HUES6 (cell line): ENCODE data around the gene CAPN1.

ENCODE experiments used
- H3K27ac ChIP-seq: 2 replicates; pipeline ENCODE4 v1.7.0; 2013; ENCODE audit warnings: low read depth, mild to moderate bottlenecking, low read length, inconsistent platforms
- H3K27me3 ChIP-seq: 2 replicates; pipeline ENCODE4 v1.6.1; 2013; ENCODE audit warnings: low read length; ENCODE audit not compliant: control insufficient read depth, insufficient read depth
- H3K36me3 ChIP-seq: 2 replicates; pipeline ENCODE4 v1.6.1; 2013; ENCODE audit warnings: low read length; ENCODE audit not compliant: control insufficient read depth, insufficient read depth
- H3K4me1 ChIP-seq: 2 replicates; pipeline ENCODE4 v1.6.1; 2013; ENCODE audit warnings: low read length; ENCODE audit not compliant: control insufficient read depth, insufficient read depth
- H3K4me3 ChIP-seq: 2 replicates; pipeline ENCODE4 v1.5.1; 2013; ENCODE audit warnings: low read depth, low read length
- H3K9ac ChIP-seq: one replicate; pipeline ENCODE4 v1.6.1; 2013; ENCODE audit warnings: mild to moderate bottlenecking, low read length
- H3K9me3 ChIP-seq: 2 replicates; pipeline ENCODE4 v1.6.1; 2013; ENCODE audit warnings: low read depth, low read length; ENCODE audit not compliant: control insufficient read depth, insufficient read depth

CAPN1 gene

DNA sequence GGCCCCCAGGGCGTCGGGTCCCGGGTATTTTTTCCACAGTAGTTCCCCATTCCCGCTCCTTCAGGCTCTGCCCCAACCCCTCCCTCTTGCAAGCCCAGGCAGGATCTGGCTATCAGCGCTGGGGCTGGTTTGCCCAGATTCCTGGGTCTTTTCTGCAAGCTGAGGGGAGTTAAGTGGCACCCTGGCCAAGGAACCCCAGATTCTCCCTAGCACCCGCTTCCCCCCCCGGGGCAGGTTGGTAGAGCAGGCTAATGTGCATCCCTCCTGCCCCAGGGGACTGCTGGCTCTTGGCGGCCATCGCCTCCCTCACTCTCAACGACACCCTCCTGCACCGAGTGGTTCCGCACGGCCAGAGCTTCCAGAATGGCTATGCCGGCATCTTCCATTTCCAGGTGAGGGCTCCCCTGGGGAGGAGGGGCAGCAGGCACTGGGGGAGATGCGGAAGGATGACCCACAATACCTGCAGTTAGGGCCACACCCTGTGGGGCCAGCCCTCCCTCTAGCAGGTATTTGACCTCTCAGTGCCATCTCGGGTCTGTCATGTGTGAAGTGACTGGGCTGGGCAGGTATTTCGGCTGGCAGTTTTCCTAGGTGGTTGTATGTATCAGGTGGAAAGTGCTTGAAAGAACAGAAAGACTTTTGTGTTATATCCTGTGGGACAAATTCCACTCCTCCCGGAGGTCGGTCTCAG lies 1.6 kb downstream of the CAPN1 start:
- Histone ChIP-seq H3K27ac (no peak overlapping the region), H3K36me3 (peaks cover 28% of the 10 kb centered on the region), H3K27me3 (no peaks in the 10 kb centered on the region), H3K9me3 (no peaks in the 10 kb centered on the region), H3K9ac (peak overlapping the region; percentile 76), H3K4me1 (peaks cover 44% of the 10 kb centered on the region), H3K4me3 (peak overlapping the region; percentile 99)

DNA sequence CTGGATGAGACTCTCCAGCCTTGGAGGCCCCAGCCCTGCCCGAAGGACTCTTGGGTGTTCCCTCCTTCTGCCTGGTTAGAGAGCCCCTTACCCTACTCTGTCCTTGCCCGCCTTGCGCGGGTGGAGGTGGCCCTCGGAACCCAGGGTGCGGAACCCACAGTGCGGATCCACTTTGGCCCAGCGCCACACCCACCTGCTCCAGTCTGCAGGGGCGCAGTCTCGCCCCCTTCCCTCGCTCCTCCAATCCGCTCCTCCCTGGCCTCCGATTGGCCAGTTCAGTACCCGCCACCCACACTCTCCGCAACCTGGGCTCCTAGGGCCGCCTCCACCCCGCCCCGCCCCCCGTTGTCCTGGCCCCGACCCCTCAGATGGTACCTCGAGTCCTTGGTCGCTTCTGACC lies 2.4 kb downstream of the CAPN1 start:
- Histone ChIP-seq H3K9me3 (no peaks in the 10 kb centered on the region), H3K9ac (no peak overlapping the region), H3K4me1 (peaks cover 44% of the 10 kb centered on the region), H3K36me3 (peaks cover 36% of the 10 kb centered on the region), H3K4me3 (peak overlapping the region; percentile 99), H3K27ac (no peak overlapping the region), H3K27me3 (no peaks in the 10 kb centered on the region)

DNA sequence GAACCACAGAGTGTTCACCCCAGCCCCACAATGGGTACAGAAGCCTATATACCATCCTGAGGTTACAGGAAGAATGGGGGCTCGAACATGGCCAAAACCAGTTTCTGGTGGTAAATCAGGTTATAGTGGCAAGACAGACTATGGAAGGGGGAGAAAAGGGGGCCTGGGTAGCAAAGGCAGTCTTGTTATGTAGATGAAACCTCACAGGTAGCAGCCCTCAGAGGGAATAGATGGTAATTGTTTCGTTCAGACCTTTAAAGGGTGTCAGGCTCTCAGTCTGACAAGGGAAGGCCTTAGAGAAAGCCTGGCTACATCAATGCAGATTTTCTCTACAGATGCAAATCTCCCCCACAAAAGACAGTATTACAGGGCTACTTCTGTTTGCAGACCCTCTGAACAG lies 3.4 kb downstream of the CAPN1 start:
- no peaks in the 10 kb centered on the region for H3K9me3 ChIP-seq
- peaks cover 44% of the 10 kb centered on the region for H3K4me1 ChIP-seq
- no peak overlapping the region for H3K27ac ChIP-seq
- no peak overlapping the region for H3K9ac ChIP-seq
- peaks cover 46% of the 10 kb centered on the region for H3K36me3 ChIP-seq
- no peaks in the 10 kb centered on the region for H3K27me3 ChIP-seq
- H3K4me3 ChIP-seq = peak overlapping the region; percentile 17; the same call in 1 of the 2 replicates

DNA sequence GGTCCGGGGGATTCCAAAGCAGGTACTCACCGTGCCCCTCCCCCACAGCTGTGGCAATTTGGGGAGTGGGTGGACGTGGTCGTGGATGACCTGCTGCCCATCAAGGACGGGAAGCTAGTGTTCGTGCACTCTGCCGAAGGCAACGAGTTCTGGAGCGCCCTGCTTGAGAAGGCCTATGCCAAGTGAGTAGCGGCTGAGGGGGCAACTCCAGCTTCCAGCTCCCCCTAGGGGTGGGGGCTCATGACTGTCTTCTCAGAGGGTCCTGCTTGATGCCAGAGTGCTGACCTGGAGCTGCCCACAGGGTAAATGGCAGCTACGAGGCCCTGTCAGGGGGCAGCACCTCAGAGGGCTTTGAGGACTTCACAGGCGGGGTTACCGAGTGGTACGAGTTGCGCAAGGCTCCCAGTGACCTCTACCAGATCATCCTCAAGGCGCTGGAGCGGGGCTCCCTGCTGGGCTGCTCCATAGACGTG lies 4.2 kb downstream of the CAPN1 start:
- Histone ChIP-seq H3K36me3 (peaks cover 53% of the 10 kb centered on the region), H3K27me3 (no peaks in the 10 kb centered on the region), H3K9me3 (no peaks in the 10 kb centered on the region), H3K4me3 (peak overlapping the region; percentile 17), H3K27ac (no peak overlapping the region), H3K9ac (no peak overlapping the region), H3K4me1 (peaks cover 41% of the 10 kb centered on the region)

DNA sequence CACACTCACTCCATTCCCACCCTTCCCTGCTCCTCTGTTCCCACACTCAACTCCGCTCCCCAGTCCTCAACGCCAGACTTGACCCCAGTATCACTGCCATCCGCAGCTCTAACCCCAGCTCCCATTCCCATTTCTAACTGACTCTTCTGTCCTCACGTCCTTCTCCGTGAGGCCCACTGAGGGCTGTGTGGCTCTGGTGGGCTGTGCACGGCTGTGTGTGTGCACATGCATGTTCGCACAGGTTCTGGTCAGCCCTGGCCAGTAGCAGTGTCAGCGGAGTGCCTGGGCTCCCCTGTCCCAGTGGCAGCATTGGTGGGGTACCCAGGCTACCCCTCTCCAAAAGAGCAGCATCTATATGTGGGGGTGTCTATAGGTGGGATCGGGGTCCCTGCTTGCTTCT lies 5.0 kb downstream of the CAPN1 start:
- no peak overlapping the region for H3K9ac ChIP-seq
- no peak overlapping the region for H3K27ac ChIP-seq
- H3K4me1 ChIP-seq = peaks cover 41% of the 10 kb centered on the region
- H3K36me3 ChIP-seq = peaks cover 61% of the 10 kb centered on the region
- no peaks in the 10 kb centered on the region for H3K9me3 ChIP-seq
- H3K27me3 ChIP-seq = no peaks in the 10 kb centered on the region
- no peak overlapping the region for H3K4me3 ChIP-seq

DNA sequence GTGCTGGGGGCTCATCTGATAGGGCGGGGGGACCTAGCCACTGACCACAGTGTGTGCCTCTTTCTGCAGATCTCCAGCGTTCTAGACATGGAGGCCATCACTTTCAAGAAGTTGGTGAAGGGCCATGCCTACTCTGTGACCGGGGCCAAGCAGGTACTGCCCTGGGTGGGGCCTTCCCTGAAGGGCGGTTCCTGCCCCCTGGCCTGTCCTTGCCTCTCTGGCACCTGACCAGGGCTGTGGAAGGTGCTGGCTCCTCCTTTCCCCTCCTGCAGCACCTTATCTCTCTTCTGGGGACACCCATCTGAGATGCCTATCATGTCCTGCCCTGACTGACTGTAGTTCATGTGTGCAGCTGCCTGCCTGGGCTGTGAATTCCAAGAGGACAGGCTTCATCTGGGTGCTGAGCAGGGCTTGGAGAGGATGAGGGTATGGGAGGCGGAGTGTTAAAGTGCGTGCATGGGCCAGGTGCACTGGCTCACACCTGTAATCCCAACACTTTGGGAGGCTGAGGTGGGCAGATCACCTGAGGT lies 5.5 kb downstream of the CAPN1 start:
- Histone ChIP-seq H3K27me3 (no peaks in the 10 kb centered on the region), H3K36me3 (peaks cover 66% of the 10 kb centered on the region), H3K9me3 (no peaks in the 10 kb centered on the region), H3K4me1 (peaks cover 41% of the 10 kb centered on the region), H3K4me3 (no peak overlapping the region), H3K27ac (no peak overlapping the region), H3K9ac (no peak overlapping the region)

DNA sequence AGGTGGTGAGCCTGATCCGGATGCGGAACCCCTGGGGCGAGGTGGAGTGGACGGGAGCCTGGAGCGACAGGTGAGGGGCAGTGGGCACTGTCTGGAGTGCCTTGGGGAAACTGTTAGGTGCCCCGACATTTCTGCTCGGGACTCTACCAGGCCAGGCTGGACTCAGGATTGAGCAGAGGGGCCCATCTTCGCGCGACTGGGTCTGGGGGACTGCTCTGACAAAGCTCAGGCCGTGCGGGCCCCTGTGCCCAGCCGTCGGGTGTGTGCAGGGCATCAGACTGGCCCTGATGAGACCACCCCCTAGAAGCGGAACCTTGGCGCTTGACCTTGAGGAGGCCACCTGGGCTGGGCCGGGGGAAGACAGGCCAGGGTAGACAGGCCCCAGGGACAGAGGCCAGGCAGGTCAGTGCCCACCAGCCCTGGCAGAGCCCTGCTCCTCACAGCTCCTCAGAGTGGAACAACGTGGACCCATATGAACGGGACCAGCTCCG lies 6.3 kb downstream of the CAPN1 start:
- no peaks in the 10 kb centered on the region for H3K27me3 ChIP-seq
- H3K4me3 ChIP-seq = no peak overlapping the region
- no peak overlapping the region for H3K27ac ChIP-seq
- peaks cover 71% of the 10 kb centered on the region for H3K36me3 ChIP-seq
- peaks cover 34% of the 10 kb centered on the region for H3K4me1 ChIP-seq
- H3K9ac ChIP-seq = no peak overlapping the region
- H3K9me3 ChIP-seq = no peaks in the 10 kb centered on the region

DNA sequence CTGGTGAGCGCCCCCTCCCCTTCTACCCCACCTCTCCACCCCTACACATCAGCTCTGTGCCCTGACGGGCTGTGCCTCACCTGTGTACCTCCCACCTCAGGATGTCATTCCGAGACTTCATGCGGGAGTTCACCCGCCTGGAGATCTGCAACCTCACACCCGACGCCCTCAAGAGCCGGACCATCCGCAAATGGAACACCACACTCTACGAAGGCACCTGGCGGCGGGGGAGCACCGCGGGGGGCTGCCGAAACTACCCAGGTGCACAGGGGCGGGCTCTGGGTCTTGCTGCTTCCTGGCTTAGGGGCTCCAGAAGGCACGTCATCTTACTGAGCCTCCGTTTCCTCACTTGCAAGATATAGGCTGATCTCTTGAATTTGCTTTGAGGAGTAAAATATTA lies 6.8 kb downstream of the CAPN1 start:
- Histone ChIP-seq H3K9me3 (no peaks in the 10 kb centered on the region), H3K4me1 (peaks cover 29% of the 10 kb centered on the region), H3K27ac (no peak overlapping the region), H3K4me3 (no peak overlapping the region), H3K36me3 (peaks cover 71% of the 10 kb centered on the region), H3K9ac (no peak overlapping the region), H3K27me3 (no peaks in the 10 kb centered on the region)

DNA sequence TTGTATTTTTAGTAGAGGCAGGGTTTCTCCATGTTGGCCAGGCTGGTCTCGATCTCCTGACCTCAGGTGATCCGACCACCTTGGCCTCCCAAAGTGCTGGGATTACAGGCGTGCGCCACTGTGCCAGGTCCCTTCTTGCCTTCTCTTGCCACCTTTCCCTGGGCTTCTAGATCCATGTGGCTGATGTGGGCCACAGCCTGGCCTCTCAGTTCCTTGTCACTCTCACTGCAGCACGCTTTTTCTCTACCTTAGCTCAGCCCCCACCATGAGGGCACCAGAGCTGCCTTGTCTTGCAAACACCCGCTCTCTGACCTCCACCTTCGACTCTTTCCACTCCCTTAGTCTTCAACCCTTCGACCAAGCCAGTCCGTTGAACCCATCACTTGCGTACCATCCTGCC lies 7.5 kb downstream of the CAPN1 start:
- H3K4me1 ChIP-seq = peaks cover 22% of the 10 kb centered on the region
- no peaks in the 10 kb centered on the region for H3K9me3 ChIP-seq
- H3K4me3 ChIP-seq = no peak overlapping the region
- H3K36me3 ChIP-seq = peaks cover 73% of the 10 kb centered on the region
- H3K27ac ChIP-seq = no peak overlapping the region
- H3K9ac ChIP-seq = no peak overlapping the region
- no peaks in the 10 kb centered on the region for H3K27me3 ChIP-seq

DNA sequence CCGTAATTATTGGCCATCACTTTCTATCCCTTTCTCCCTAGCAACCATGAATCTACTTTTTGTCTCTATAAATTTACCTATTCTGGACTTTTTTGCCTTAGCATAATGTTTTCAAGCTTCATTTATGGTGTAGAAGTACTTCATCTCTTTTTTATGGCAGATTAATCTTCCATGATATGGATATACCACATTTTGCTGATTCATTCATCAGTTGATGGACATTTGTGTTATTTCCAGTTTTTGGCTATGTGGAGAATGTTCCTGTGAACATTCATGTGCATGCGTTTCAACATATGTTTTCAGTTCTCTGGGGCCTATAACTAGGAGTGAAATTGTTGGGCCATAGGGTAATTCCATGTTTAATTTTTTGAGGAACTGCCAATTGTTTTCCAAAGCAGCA lies 12.8 kb downstream of the CAPN1 start:
- H3K27me3 ChIP-seq = no peaks in the 10 kb centered on the region
- no peak overlapping the region for H3K4me3 ChIP-seq
- no peaks in the 10 kb centered on the region for H3K4me1 ChIP-seq
- H3K36me3 ChIP-seq = peaks cover 83% of the 10 kb centered on the region
- H3K27ac ChIP-seq = no peak overlapping the region
- H3K9ac ChIP-seq = no peak overlapping the region
- no peaks in the 10 kb centered on the region for H3K9me3 ChIP-seq

DNA sequence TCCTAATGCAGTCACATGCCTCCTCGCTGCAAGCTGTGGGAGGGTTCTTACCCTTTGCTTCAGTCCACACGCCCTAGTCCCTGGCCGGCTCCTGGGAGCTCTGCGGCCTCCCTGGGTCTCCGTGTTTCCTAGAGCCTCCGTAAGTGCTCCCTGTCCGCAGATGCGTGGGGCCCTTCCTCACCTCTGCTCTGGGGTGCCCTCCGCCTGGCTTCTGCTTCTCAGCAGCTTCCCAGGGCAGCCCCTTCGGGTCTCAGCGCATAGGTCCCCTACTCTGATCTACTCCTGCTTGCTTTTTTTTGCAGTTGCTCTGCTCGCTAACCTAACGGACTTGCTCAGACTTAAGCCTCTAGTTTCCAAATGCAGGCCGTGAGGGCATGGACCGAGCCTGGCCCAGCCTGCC lies 22.4 kb downstream of the CAPN1 start:
- H3K27me3 ChIP-seq = no peaks in the 10 kb centered on the region
- no peaks in the 10 kb centered on the region for H3K9me3 ChIP-seq
- peak overlapping the region; percentile 15 for H3K9ac ChIP-seq
- H3K27ac ChIP-seq = no peak overlapping the region
- H3K4me1 ChIP-seq = peaks cover 10% of the 10 kb centered on the region; the same call in 1 of the 2 replicates
- H3K36me3 ChIP-seq = peaks cover 49% of the 10 kb centered on the region
- H3K4me3 ChIP-seq = 0 out of 2 replicates have a peak overlapping the region, but pooled peaks have one; percentile 15
